Stomach (tissue), 4 donors: ENCODE data around the gene DPF3.

ENCODE experiments used
- CTCF ChIP-seq, 7 experiments: fragments of 450-650 bp in 4 of 7; fragments of 200-600 bp in 3 of 7; sonication (generic) in 3 of 7; IDR thresholded peaks; one replicate each; pipeline ENCODE4 v1.5.1; 2016 to 2019; ENCODE audit warnings: antibody characterized with exemption in 7 of 7, control low read depth in 2 of 7, mild to moderate bottlenecking in 1 of 7
- EP300 ChIP-seq: sonication (generic); formaldehyde crosslinking; IDR thresholded peaks from one replicate; pipeline ENCODE4 v1.6.1; 2017; ENCODE audit warnings: antibody characterized with exemption

- TF ChIP-seq CTCF (IDR thresholded peaks at IDR 0.05) (no peak), EP300 (no peak)
Measured at GRCh38 chr14:72898448-72898847, 4.5 kb upstream of the DPF3 start.
